GM18517 (cell line): ENCODE results near the gene DUSP7.

Source experiments
- ATAC-seq: cut with Tn5 transposase; IDR thresholded peaks from one replicate; pipeline ENCODE4 v1.9.1; 2021; ENCODE audit warnings: mild to moderate bottlenecking, moderate library complexity; ENCODE audit not compliant: unreplicated experiment

DUSP7 gene

GRCh38 chr3:52086976-52087663 is 30.7 kb upstream of the DUSP7 start:
- ATAC-seq, result no peak

- no peak for ATAC-seq
These were observed 30.1 kb upstream of the DUSP7 start for GRCh38 chr3:52086461-52086860.

GRCh38 chr3:52085681-52086282 is 29.4 kb upstream of the DUSP7 start:
- ATAC-seq, result no peak

GRCh38 chr3:52084954-52085680 is 28.7 kb upstream of the DUSP7 start:
- no peak for ATAC-seq

- ATAC-seq, result no peak
These were observed 28.0 kb upstream of the DUSP7 start for GRCh38 chr3:52084216-52084945.

- no peak for ATAC-seq
These were observed 27.3 kb upstream of the DUSP7 start for GRCh38 chr3:52083556-52084087.

GRCh38 chr3:52082951-52083350 is 26.6 kb upstream of the DUSP7 start:
- no peak for ATAC-seq

GRCh38 chr3:52080830-52081719 is 24.7 kb upstream of the DUSP7 start:
- ATAC-seq, result no peak

- ATAC-seq, result no peak
These were observed 23.6 kb upstream of the DUSP7 start for GRCh38 chr3:52079958-52080357.

GRCh38 chr3:52078781-52079560 is 22.6 kb upstream of the DUSP7 start:
- no peak for ATAC-seq

- no peak for ATAC-seq
These were observed 21.6 kb upstream of the DUSP7 start for GRCh38 chr3:52077925-52078324.

GRCh38 chr3:52076896-52077780 is 20.8 kb upstream of the DUSP7 start:
- ATAC-seq, result no peak

- ATAC-seq, result no peak
These were observed 17.1 kb upstream of the DUSP7 start for GRCh38 chr3:52073490-52073889.

- no peak for ATAC-seq
These were observed 16.1 kb upstream of the DUSP7 start for GRCh38 chr3:52072471-52072870.

GRCh38 chr3:52072020-52072419 is 15.6 kb upstream of the DUSP7 start:
- no peak for ATAC-seq

- ATAC-seq, result no peak
These were observed 14.6 kb upstream of the DUSP7 start for GRCh38 chr3:52070724-52071621.

GRCh38 chr3:52069855-52070254 is 13.5 kb upstream of the DUSP7 start:
- ATAC-seq, result no peak
